HL-60/S4 treated with phorbol 12-myristate 13-acetate at 8.2 ng/mL for 4 days and 3 days (cell line): Measurements from ENCODE around the gene TMEM121.

ENCODE experiments used
- in situ Hi-C: fragments of 300-500 bp; cut with MboI; formaldehyde crosslinking; loops from 2 replicates; pipeline ENCODE4 v1.15.0; 2022; ENCODE audit warnings: low sequenced_read_pairs

TMEM121 gene

GRCh38 chr14:105525861-105526775 lies at the start of gene TMEM121:
TMEM121 (plus strand) TSS chr14:105526583; CDS start chr14:105528835, 2,252 bp downstream.
- in situ Hi-C loops, result no loop called here

- in situ Hi-C loops, result no loop called here
These were observed 49.3 kb upstream of the TMEM121 start for GRCh38 chr14:105476831-105477659.

- in situ Hi-C loops, result no loop called here
These were observed 48.6 kb upstream of the TMEM121 start for GRCh38 chr14:105477660-105478397.

- in situ Hi-C loops, result no loop called here
These were observed 47.8 kb upstream of the TMEM121 start for GRCh38 chr14:105478398-105479251.

GRCh38 chr14:105479431-105480158 lies 46.8 kb upstream of the TMEM121 start:
- in situ Hi-C loops, result loop anchor here (10.0 kb wide), 1 partner anchor 105 kb away; no protein-coding TSS in a partner anchor

- in situ Hi-C loops, result loop anchor here (10.0 kb wide), 1 partner anchor 105 kb away; no protein-coding TSS in a partner anchor
These were observed 46.1 kb upstream of the TMEM121 start for GRCh38 chr14:105480199-105480746.

- in situ Hi-C loops, result loop anchor here (10.0 kb wide), 1 partner anchor 106 kb away; no protein-coding TSS in a partner anchor
These were observed 45.3 kb upstream of the TMEM121 start for GRCh38 chr14:105480807-105481801.

- in situ Hi-C loops, result loop anchor here (10.0 kb wide), 1 partner anchor 107 kb away; no protein-coding TSS in a partner anchor
These were observed 44.4 kb upstream of the TMEM121 start for GRCh38 chr14:105481886-105482457.

GRCh38 chr14:105482486-105483110 lies 43.8 kb upstream of the TMEM121 start:
- in situ Hi-C loops, result loop anchor here (10.0 kb wide), 1 partner anchor 108 kb away; no protein-coding TSS in a partner anchor

- in situ Hi-C loops, result loop anchor here (10.0 kb wide), 1 partner anchor 109 kb away; no protein-coding TSS in a partner anchor
These were observed 42.9 kb upstream of the TMEM121 start for GRCh38 chr14:105483300-105484068.

GRCh38 chr14:105484069-105484996 lies 42.0 kb upstream of the TMEM121 start:
- in situ Hi-C loops, result loop anchor here (10.0 kb wide), 1 partner anchor 110 kb away; no protein-coding TSS in a partner anchor

GRCh38 chr14:105484997-105485393 lies 41.4 kb upstream of the TMEM121 start:
- in situ Hi-C loops, result loop anchor here (10.0 kb wide), 1 partner anchor 110 kb away; no protein-coding TSS in a partner anchor

- in situ Hi-C loops, result loop anchor here (10.0 kb wide), 1 partner anchor 111 kb away; no protein-coding TSS in a partner anchor
These were observed 40.6 kb upstream of the TMEM121 start for GRCh38 chr14:105485739-105486162.
